Measurements from ENCODE around the gene APBB2.

DNA sequence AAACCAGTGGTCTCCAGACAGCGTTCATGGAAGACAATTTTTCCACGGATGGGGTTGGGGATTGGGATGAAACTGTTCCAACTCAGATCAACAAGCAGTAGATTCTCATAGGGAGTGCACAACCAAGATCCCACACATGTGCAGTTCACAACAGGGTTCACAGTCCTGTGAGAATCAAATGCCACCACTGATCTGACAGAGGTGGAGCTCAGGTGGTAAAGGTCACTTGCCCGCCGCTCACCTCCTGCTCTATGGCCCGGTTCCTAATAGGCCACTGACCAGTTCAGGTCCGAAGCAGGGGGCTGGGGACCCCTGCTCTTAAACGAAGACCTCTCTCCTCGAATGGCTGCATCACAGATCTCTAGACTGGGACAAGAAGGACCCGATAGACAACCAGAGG, 4.4 kb downstream of the APBB2 start:
- TF ChIP-seq CTCF (IDR thresholded peaks at IDR 0.05), result no peak
- no peak for TF ChIP-seq POLR2A (IDR thresholded peaks at IDR 0.05; ENCODE audit: low read depth)

Measured in esophagus muscularis mucosa (tissue), 3 donors.